Liver (tissue), 9 donors: ENCODE measurements around the gene MT1F. TPM values are rescaled to one million over a fixed set of nuclear protein-coding genes. Genes with fewer than 3 reads are reported as not detected.

Source experiments
- DNase-seq: peaks from one replicate; pipeline ENCODE4 v3.0.0-alpha.2; 2017; ENCODE audit warnings: low spot score
- H3K27ac ChIP-seq, 2 donors: one replicate each; pipeline ENCODE4 v1.7.0; 2013; ENCODE audit warnings: inconsistent platforms in 2 of 2, low read length in 2 of 2, control low read depth in 1 of 2, low read depth in 1 of 2, mild to moderate bottlenecking in 1 of 2
- H3K27me3 ChIP-seq, 4 donors: one replicate each; pipeline versions ENCODE4 v1.6.1 to v1.7.0; 2013; ENCODE audit warnings: low read length in 3 of 4, inconsistent platforms in 1 of 4, mild to moderate bottlenecking in 1 of 4, moderate library complexity in 1 of 4; ENCODE audit not compliant: control insufficient read depth in 4 of 4, insufficient read depth in 4 of 4
- H3K36me3 ChIP-seq, 4 donors: one replicate each; pipeline versions ENCODE4 v1.6.1 to v1.7.0; 2013; ENCODE audit warnings: low read length in 3 of 4, mild to moderate bottlenecking in 3 of 4, low read depth in 1 of 4, moderate library complexity in 1 of 4; ENCODE audit not compliant: control insufficient read depth in 4 of 4, insufficient read depth in 3 of 4
- H3K4me1 ChIP-seq, 4 donors: one replicate each; pipeline versions ENCODE4 v1.6.1 to v1.7.0; 2013; ENCODE audit warnings: low read length in 3 of 4, mild to moderate bottlenecking in 3 of 4, moderate library complexity in 1 of 4; ENCODE audit not compliant: control insufficient read depth in 4 of 4, insufficient read depth in 4 of 4
- H3K4me3 ChIP-seq, 3 donors: one replicate each; pipeline versions ENCODE4 v1.6.1 to v1.7.0; 2013; ENCODE audit warnings: low read length in 3 of 3, control low read depth in 1 of 3, low read depth in 1 of 3, mild to moderate bottlenecking in 1 of 3
- H3K9ac ChIP-seq, 2 donors: one replicate each; pipeline ENCODE4 v1.7.0; 2013; ENCODE audit warnings: low read length in 2 of 2, mild to moderate bottlenecking in 2 of 2, moderate library complexity in 2 of 2, control low read depth in 1 of 2, low read depth in 1 of 2
- H3K9me3 ChIP-seq, 4 donors: one replicate each; pipeline versions ENCODE4 v1.6.1 to v1.7.0; 2013; ENCODE audit warnings: low read length in 3 of 4; ENCODE audit not compliant: control insufficient read depth in 4 of 4
- EGR1 ChIP-seq, 2 donors: IDR thresholded peaks; 2 replicates each; pipeline ENCODE4 v1.6.1; 2016 to 2018; ENCODE audit warnings: antibody characterized with exemption in 2 of 2, low read depth in 2 of 2
- FOXA1 ChIP-seq: IDR thresholded peaks from 2 replicates; pipeline ENCODE4 v1.6.1; 2016; ENCODE audit warnings: antibody characterized with exemption
- FOXA2 ChIP-seq: IDR thresholded peaks from 2 replicates; pipeline ENCODE4 v1.6.1; 2016; ENCODE audit warnings: antibody characterized with exemption
- GABPA ChIP-seq, 2 donors: IDR thresholded peaks in 1 of 2; conservative IDR thresholded peaks in 1 of 2; 2 replicates each; pipeline ENCODE4 v1.6.1; 2016; ENCODE audit warnings: antibody characterized with exemption in 2 of 2, mild to moderate bottlenecking in 1 of 2, moderate library complexity in 1 of 2
- HNF4A ChIP-seq, 2 donors: conservative IDR thresholded peaks; 2 replicates each; pipeline ENCODE4 v1.6.1; 2016; ENCODE audit warnings: antibody characterized with exemption in 2 of 2, mild to moderate bottlenecking in 2 of 2
- HNF4G ChIP-seq: IDR thresholded peaks from 2 replicates; pipeline ENCODE4 v1.6.1; 2016; ENCODE audit warnings: antibody characterized with exemption
- RAD21 ChIP-seq, 2 donors: IDR thresholded peaks; 2 replicates each; pipeline ENCODE4 v1.6.1; 2016; ENCODE audit warnings: antibody characterized with exemption in 2 of 2, mild to moderate bottlenecking in 2 of 2
- TAF1 ChIP-seq: conservative IDR thresholded peaks from 2 replicates; pipeline ENCODE4 v1.6.1; 2016; ENCODE audit warnings: antibody characterized with exemption, mild to moderate bottlenecking
- YY1 ChIP-seq: IDR thresholded peaks from 2 replicates; pipeline ENCODE4 v1.6.1; 2016; ENCODE audit warnings: antibody characterized with exemption, mild to moderate bottlenecking
- WGBS: extraction: QIAGEN DNeasy Blood & Tissue Kit; methylation state at CpG from one replicate; pipeline ENCODE4 v1.1.7; 2013; 5-methylcytosine and 5-hydroxymethylcytosine counted together
- polyA plus RNA-seq, 2 donors: library from polyadenylated mRNA; stranded (reverse) in 1 of 2; unstranded in 1 of 2; fragments of 200-250 nt in 1 of 2; fragments of >200 nt in 1 of 2; fragmentation: Nextera tagmentation in 1 of 2; extraction: Ambion mirVana in 1 of 2; gene quantifications; one replicate each; pipeline versions ENCODE4 v1.2.1 to v1.2.3, GENCODE V29; 2013 to 2015
- total RNA-seq, 2 donors: library from RNA; depleted of rRNA; stranded (reverse); fragments of >200 nt; gene quantifications; one replicate each; pipeline ENCODE4 v1.2.3, GENCODE V29; 2014
- TF ChIP-seq, protein P1 (sequence below): fragments of 150-350 bp; IDR thresholded peaks from 2 replicates; pipeline ENCODE4 v1.5.1; 2017; ENCODE audit warnings: improper control_type of control experiment, low read depth, low read length; ENCODE audit not compliant: missing input control
- TF ChIP-seq, protein P2 (sequence below): IDR thresholded peaks from 2 replicates; pipeline ENCODE4 v1.6.1; 2016; ENCODE audit warnings: antibody characterized with exemption
- TF ChIP-seq, protein P3 (sequence below): IDR thresholded peaks from 2 replicates; pipeline ENCODE4 v1.6.1; 2016; ENCODE audit warnings: antibody characterized with exemption
- TF ChIP-seq, protein P4 (sequence below): IDR thresholded peaks from 2 replicates; pipeline ENCODE4 v1.6.1; 2016; ENCODE audit warnings: antibody characterized with exemption, mild to moderate bottlenecking
- TF ChIP-seq, protein P5 (sequence below): IDR thresholded peaks from 2 replicates; pipeline ENCODE4 v1.6.1; 2016; ENCODE audit warnings: antibody characterized with exemption
- donor health status: healthy.
- donor health status: healthy.
- donor health status: healthy.
- donor health status: healthy.
- donor health status: healthy.

MT1F gene
- total and polyA plus RNA-seq, 4 donors: 14.2 to 895 (median 134) TPM

DNA sequence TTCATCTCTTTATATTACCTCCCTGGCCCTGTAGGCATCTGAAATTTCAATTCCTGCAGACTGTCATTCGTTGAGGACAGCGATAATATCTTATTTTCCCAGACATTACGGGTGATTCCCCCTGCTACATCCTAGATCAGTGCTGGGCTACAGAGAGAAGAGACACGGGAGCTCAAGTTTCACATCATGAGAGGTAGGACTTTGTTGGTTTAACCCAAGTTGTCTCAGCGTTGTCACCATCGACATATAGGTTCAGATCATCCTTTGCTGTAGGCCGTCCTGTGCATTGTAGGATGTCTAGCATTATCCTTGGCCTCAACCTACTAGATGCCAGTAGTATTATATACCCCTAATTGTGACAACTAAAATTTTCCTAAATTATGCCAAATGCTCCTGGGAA, 43.8 kb downstream of the MT1F start:
- no peak overlapping the region for H3K9ac ChIP-seq
- H3K27me3 ChIP-seq: no peaks in the 10 kb centered on the region
- no peak overlapping the region for H3K4me3 ChIP-seq
- H3K4me1 ChIP-seq: peaks cover 0 to 6% (median 0%) of the 10 kb centered on the region in 4 donors
- no peak overlapping the region for H3K27ac ChIP-seq
- WGBS: 92% methylated on average over 7 of the region's 7 CpGs
- H3K36me3 ChIP-seq: no peaks in the 10 kb centered on the region
- TF ChIP-seq, protein P1, sequence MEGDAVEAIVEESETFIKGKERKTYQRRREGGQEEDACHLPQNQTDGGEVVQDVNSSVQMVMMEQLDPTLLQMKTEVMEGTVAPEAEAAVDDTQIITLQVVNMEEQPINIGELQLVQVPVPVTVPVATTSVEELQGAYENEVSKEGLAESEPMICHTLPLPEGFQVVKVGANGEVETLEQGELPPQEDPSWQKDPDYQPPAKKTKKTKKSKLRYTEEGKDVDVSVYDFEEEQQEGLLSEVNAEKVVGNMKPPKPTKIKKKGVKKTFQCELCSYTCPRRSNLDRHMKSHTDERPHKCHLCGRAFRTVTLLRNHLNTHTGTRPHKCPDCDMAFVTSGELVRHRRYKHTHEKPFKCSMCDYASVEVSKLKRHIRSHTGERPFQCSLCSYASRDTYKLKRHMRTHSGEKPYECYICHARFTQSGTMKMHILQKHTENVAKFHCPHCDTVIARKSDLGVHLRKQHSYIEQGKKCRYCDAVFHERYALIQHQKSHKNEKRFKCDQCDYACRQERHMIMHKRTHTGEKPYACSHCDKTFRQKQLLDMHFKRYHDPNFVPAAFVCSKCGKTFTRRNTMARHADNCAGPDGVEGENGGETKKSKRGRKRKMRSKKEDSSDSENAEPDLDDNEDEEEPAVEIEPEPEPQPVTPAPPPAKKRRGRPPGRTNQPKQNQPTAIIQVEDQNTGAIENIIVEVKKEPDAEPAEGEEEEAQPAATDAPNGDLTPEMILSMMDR: no peak
- TF ChIP-seq, protein P2, sequence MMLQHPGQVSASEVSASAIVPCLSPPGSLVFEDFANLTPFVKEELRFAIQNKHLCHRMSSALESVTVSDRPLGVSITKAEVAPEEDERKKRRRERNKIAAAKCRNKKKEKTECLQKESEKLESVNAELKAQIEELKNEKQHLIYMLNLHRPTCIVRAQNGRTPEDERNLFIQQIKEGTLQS: no peak
- TF ChIP-seq RAD21 (IDR thresholded peaks at IDR 0.05): no peak
- TF ChIP-seq HNF4G: no peak
- no peak for TF ChIP-seq FOXA1
- no peak for TF ChIP-seq YY1
- no peak for TF ChIP-seq HNF4A (conservative IDR thresholded peaks at IDR 0.05)
- DNase-seq: no peak
- no peaks in the 10 kb centered on the region for H3K9me3 ChIP-seq

DNA sequence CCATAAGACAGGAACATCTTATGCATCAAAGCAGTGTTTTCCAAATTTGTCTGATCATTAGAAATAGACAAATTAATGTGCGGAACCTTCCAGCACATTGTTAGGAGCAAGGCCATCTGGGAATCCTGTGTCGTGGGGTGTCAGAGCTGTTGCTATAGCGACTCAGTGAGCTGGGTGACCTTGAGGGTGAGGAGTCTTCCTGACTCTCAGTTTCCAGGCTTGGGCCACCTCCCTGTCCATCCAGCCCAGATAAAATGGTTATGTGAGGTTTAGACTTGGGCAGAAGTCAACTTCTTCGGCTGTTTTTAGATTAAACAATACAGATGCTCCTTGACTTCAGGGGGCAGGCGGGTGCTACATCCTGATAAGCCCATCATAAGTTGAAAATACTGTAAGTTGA, 45.1 kb downstream of the MT1F start:
- H3K27me3 ChIP-seq: no peaks in the 10 kb centered on the region
- no peaks in the 10 kb centered on the region for H3K36me3 ChIP-seq
- WGBS: 90% methylated on average over 5 of the region's 5 CpGs
- H3K4me1 ChIP-seq: peaks cover 0 to 6% (median 0%) of the 10 kb centered on the region in 4 donors
- no peak for DNase-seq
- H3K27ac ChIP-seq: no peak overlapping the region
- no peak overlapping the region for H3K9ac ChIP-seq
- TF ChIP-seq, protein P1: no peak
- no peak for TF ChIP-seq HNF4A (conservative IDR thresholded peaks at IDR 0.05)
- no peak for TF ChIP-seq YY1
- TF ChIP-seq GABPA (IDR thresholded peaks at IDR 0.05 in 1 of 2, conservative IDR thresholded peaks at IDR 0.05 in 1 of 2): no peak
- TF ChIP-seq FOXA2: no peak
- TF ChIP-seq, protein P3, sequence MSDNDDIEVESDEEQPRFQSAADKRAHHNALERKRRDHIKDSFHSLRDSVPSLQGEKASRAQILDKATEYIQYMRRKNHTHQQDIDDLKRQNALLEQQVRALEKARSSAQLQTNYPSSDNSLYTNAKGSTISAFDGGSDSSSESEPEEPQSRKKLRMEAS: no peak
- no peak for TF ChIP-seq TAF1
- TF ChIP-seq EGR1 (IDR thresholded peaks at IDR 0.05; ENCODE audit: low read depth in 2 of 2): no peak
- TF ChIP-seq, protein P4, sequence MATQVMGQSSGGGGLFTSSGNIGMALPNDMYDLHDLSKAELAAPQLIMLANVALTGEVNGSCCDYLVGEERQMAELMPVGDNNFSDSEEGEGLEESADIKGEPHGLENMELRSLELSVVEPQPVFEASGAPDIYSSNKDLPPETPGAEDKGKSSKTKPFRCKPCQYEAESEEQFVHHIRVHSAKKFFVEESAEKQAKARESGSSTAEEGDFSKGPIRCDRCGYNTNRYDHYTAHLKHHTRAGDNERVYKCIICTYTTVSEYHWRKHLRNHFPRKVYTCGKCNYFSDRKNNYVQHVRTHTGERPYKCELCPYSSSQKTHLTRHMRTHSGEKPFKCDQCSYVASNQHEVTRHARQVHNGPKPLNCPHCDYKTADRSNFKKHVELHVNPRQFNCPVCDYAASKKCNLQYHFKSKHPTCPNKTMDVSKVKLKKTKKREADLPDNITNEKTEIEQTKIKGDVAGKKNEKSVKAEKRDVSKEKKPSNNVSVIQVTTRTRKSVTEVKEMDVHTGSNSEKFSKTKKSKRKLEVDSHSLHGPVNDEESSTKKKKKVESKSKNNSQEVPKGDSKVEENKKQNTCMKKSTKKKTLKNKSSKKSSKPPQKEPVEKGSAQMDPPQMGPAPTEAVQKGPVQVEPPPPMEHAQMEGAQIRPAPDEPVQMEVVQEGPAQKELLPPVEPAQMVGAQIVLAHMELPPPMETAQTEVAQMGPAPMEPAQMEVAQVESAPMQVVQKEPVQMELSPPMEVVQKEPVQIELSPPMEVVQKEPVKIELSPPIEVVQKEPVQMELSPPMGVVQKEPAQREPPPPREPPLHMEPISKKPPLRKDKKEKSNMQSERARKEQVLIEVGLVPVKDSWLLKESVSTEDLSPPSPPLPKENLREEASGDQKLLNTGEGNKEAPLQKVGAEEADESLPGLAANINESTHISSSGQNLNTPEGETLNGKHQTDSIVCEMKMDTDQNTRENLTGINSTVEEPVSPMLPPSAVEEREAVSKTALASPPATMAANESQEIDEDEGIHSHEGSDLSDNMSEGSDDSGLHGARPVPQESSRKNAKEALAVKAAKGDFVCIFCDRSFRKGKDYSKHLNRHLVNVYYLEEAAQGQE: no peak
- TF ChIP-seq, protein P5, sequence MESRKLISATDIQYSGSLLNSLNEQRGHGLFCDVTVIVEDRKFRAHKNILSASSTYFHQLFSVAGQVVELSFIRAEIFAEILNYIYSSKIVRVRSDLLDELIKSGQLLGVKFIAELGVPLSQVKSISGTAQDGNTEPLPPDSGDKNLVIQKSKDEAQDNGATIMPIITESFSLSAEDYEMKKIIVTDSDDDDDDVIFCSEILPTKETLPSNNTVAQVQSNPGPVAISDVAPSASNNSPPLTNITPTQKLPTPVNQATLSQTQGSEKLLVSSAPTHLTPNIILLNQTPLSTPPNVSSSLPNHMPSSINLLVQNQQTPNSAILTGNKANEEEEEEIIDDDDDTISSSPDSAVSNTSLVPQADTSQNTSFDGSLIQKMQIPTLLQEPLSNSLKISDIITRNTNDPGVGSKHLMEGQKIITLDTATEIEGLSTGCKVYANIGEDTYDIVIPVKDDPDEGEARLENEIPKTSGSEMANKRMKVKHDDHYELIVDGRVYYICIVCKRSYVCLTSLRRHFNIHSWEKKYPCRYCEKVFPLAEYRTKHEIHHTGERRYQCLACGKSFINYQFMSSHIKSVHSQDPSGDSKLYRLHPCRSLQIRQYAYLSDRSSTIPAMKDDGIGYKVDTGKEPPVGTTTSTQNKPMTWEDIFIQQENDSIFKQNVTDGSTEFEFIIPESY: no peak
- H3K9me3 ChIP-seq: no peaks in the 10 kb centered on the region
- H3K4me3 ChIP-seq: no peak overlapping the region
